HepG2 (cell line): ENCODE results near the gene NOXA1. TPM values are rescaled to one million over a fixed set of nuclear protein-coding genes. Genes with fewer than 3 reads are reported as not detected.

Experiments
- NRL ChIP-seq: sonication (generic); formaldehyde crosslinking; IDR thresholded peaks from 2 replicates; pipeline ENCODE4 v1.5.0; 2020; ENCODE audit warnings: missing genetic modification reagents, mild to moderate bottlenecking, moderate library complexity, borderline replicate concordance
- PITX1 ChIP-seq: sonication (generic); formaldehyde crosslinking; IDR thresholded peaks from 2 replicates; pipeline ENCODE4 v1.5.1; 2020; ENCODE audit warnings: mild to moderate bottlenecking, missing genetic modification reagents
- POLR2G ChIP-seq: fragments of 200-400 bp; formaldehyde crosslinking; IDR thresholded peaks from 2 replicates; pipeline ENCODE4 v1.6.1; 2018; ENCODE audit warnings: mild to moderate bottlenecking, low read depth, low read length, moderate library complexity
- TCF12 ChIP-seq, 2 experiments: fragments of 450-650 bp in 1 of 2; sonication (generic) in 1 of 2; formaldehyde crosslinking in 1 of 2; IDR thresholded peaks; 2 replicates each; pipeline versions ENCODE4 v1.6.1 to v1.8.0; 2017 to 2022; ENCODE audit warnings: antibody characterized with exemption in 1 of 2, mild to moderate bottlenecking in 1 of 2, missing genetic modification reagents in 1 of 2, moderate library complexity in 1 of 2
- ZBTB38 ChIP-seq: sonication (generic); formaldehyde crosslinking; IDR thresholded peaks from 2 replicates; pipeline ENCODE4 v1.5.1; 2020; ENCODE audit warnings: mild to moderate bottlenecking, missing genetic modification reagents
- ZC3H13 ChIP-seq: sonication (generic); formaldehyde crosslinking; IDR thresholded peaks from 2 replicates; pipeline ENCODE4 v1.8.1; 2023; ENCODE audit warnings: mild to moderate bottlenecking, missing genetic modification reagents, moderate library complexity
- ZFP62 ChIP-seq: sonication (generic); formaldehyde crosslinking; IDR thresholded peaks from 2 replicates; pipeline ENCODE4 v1.4.0; 2020; ENCODE audit warnings: missing genetic modification reagents
- ZFX ChIP-seq: sonication (generic); formaldehyde crosslinking; IDR thresholded peaks from 2 replicates; pipeline ENCODE4 v1.4.0; 2020; ENCODE audit warnings: mild to moderate bottlenecking, low read depth, missing genetic modification reagents, moderate library complexity
- polyA plus RNA-seq, 8 experiments: library from polyadenylated mRNA; depleted of rRNA in 3 of 8; stranded (reverse) in 7 of 8; unstranded in 1 of 8; fragments of >200 nt; fragmentation: Illumina TruSeq in 4 of 8; extraction: Trizol in 4 of 8; gene quantifications; 2 replicates each; pipeline versions ENCODE4 v1.2.1 to v1.2.3, GENCODE V29; 2011 to 2016; ENCODE audit warnings: low read depth in 4 of 8, missing spikeins in 1 of 8, mixed read lengths in 1 of 8; ENCODE audit not compliant: insufficient read depth in 1 of 8
- total RNA-seq, 5 experiments: library from RNA; depleted of rRNA; stranded (reverse); fragments of >200 nt; fragmentation: Illumina TruSeq; extraction: Trizol; gene quantifications; 2 replicates each; pipeline ENCODE4 v1.2.3, GENCODE V29; 2016; ENCODE audit warnings: low read depth in 1 of 5
- TF ChIP-seq, protein P1 (sequence below): sonication (generic); formaldehyde crosslinking; IDR thresholded peaks from 2 replicates; pipeline ENCODE4 v1.8.1; 2023; ENCODE audit warnings: mild to moderate bottlenecking, inconsistent platforms, moderate library complexity, missing genetic modification reagents, borderline replicate concordance
- TF ChIP-seq, protein P2 (sequence below): sonication (generic); formaldehyde crosslinking; IDR thresholded peaks from 2 replicates; pipeline ENCODE4 v1.8.0; 2022; ENCODE audit warnings: mild to moderate bottlenecking, missing genetic modification reagents; ENCODE audit not compliant: insufficient replicate concordance
- TF ChIP-seq, protein P3 (sequence below), 2 experiments: fragments of 450-650 bp in 1 of 2; sonication (generic) in 1 of 2; formaldehyde crosslinking in 1 of 2; IDR thresholded peaks; 2 replicates each; pipeline versions ENCODE4 v1.6.1 to v1.8.0; 2016 to 2022; ENCODE audit warnings: antibody characterized with exemption in 1 of 2, mild to moderate bottlenecking in 1 of 2, missing genetic modification reagents in 1 of 2

Gene NOXA1
- total and polyA plus RNA-seq, 2 of the 13 experiments (the other 11 are each of a cell fraction or from before 2014, with no cell fraction given) = 0.78 to 1.2 TPM

DNA sequence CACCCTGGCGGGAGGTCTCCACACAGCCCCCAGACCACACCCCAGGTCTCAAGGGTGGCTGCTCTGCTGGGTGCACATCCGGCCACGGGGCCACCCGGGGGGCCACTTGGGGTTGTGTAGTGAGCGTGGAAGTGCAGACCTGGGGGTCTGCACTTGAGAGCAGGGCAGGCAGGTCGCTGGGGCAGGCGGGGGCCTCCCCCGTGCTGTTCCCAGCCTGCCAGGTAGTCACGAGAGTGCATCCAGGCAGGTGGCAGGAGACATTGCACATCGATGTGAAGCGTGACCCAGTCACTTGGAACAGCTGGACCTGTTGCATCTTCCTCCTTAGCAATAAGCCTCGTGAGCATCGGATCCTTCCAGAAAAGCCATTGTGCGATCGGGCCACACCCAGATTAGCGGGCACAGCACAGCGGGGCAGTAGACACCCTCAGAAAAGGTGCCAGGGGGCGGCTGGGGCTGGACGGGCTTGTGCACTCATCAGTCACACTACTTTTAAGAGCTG is 22.8 kb downstream of the NOXA1 start (continued):
- TF ChIP-seq, protein P1, sequence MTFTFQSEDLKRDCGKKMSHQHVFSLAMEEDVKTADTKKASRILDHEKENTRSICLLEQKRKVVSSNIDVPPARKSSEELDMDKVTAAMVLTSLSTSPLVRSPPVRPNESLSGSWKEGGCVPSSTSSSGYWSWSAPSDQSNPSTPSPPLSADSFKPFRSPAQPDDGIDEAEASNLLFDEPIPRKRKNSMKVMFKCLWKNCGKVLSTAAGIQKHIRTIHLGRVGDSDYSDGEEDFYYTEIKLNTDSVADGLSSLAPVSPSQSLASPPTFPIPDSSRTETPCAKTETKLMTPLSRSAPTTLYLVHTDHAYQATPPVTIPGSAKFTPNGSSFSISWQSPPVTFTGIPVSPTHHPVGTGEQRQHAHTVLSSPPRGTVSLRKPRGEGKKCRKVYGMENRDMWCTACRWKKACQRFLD = no peak
- TF ChIP-seq PITX1 (CRISPR knock-in tag) = no peak
- TF ChIP-seq POLR2G = no peak
- TF ChIP-seq, protein P2, sequence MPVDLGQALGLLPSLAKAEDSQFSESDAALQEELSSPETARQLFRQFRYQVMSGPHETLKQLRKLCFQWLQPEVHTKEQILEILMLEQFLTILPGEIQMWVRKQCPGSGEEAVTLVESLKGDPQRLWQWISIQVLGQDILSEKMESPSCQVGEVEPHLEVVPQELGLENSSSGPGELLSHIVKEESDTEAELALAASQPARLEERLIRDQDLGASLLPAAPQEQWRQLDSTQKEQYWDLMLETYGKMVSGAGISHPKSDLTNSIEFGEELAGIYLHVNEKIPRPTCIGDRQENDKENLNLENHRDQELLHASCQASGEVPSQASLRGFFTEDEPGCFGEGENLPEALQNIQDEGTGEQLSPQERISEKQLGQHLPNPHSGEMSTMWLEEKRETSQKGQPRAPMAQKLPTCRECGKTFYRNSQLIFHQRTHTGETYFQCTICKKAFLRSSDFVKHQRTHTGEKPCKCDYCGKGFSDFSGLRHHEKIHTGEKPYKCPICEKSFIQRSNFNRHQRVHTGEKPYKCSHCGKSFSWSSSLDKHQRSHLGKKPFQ (CRISPR knock-in tag) = peak; percentile 10
- TF ChIP-seq, protein P3, sequence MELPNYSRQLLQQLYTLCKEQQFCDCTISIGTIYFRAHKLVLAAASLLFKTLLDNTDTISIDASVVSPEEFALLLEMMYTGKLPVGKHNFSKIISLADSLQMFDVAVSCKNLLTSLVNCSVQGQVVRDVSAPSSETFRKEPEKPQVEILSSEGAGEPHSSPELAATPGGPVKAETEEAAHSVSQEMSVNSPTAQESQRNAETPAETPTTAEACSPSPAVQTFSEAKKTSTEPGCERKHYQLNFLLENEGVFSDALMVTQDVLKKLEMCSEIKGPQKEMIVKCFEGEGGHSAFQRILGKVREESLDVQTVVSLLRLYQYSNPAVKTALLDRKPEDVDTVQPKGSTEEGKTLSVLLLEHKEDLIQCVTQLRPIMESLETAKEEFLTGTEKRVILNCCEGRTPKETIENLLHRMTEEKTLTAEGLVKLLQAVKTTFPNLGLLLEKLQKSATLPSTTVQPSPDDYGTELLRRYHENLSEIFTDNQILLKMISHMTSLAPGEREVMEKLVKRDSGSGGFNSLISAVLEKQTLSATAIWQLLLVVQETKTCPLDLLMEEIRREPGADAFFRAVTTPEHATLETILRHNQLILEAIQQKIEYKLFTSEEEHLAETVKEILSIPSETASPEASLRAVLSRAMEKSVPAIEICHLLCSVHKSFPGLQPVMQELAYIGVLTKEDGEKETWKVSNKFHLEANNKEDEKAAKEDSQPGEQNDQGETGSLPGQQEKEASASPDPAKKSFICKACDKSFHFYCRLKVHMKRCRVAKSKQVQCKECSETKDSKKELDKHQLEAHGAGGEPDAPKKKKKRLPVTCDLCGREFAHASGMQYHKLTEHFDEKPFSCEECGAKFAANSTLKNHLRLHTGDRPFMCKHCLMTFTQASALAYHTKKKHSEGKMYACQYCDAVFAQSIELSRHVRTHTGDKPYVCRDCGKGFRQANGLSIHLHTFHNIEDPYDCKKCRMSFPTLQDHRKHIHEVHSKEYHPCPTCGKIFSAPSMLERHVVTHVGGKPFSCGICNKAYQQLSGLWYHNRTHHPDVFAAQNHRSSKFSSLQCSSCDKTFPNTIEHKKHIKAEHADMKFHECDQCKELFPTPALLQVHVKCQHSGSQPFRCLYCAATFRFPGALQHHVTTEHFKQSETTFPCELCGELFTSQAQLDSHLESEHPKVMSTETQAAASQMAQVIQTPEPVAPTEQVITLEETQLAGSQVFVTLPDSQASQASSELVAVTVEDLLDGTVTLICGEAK (IDR thresholded peaks at IDR 0.05) = no peak
- TF ChIP-seq, protein P3 (CRISPR knock-in tag; IDR thresholded peaks at IDR 0.05) = 0 out of 2 replicates have a peak, but pooled peaks have one; percentile 12
- peak; percentile 80 for TF ChIP-seq ZBTB38 (CRISPR knock-in tag)
- no peak for TF ChIP-seq ZC3H13
- TF ChIP-seq TCF12 (IDR thresholded peaks at IDR 0.05) = no peak
- TF ChIP-seq TCF12 (CRISPR knock-in tag; IDR thresholded peaks at IDR 0.05) = no peak
- 0 out of 2 replicates have a peak, but pooled peaks have one; percentile 9 for TF ChIP-seq ZFX (CRISPR knock-in tag)
- TF ChIP-seq NRL (CRISPR knock-in tag) = 0 out of 2 replicates have a peak, but pooled peaks have one; percentile 6
- no peak for TF ChIP-seq ZFP62 (CRISPR knock-in tag)
